MM.1S (cell line): ENCODE data around the gene RASAL1.

ENCODE experiments used
- CTCF ChIP-seq: fragments of 300-600 bp; sonication (generic); IDR thresholded peaks from 2 replicates; pipeline ENCODE4 v1.5.1; 2016; ENCODE audit warnings: antibody characterized with exemption, low read length, mixed read lengths
- EZH2 ChIP-seq: fragments of 300-600 bp; sonication (generic); optimal IDR thresholded peaks from 2 replicates; pipeline ENCODE3; 2017; ENCODE audit warnings: low read depth, mild to moderate bottlenecking, antibody characterized with exemption, low read length, mixed read lengths

GRCh38 chr12:113050795-113051194, 84.8 kb downstream of the RASAL1 start:
- no peak for TF ChIP-seq CTCF
- TF ChIP-seq EZH2, result no peak
